Astrocyte (in vitro differentiated cells and primary cell): ENCODE data around the gene NSFL1C. TPM values are rescaled to one million over a fixed set of nuclear protein-coding genes. Genes with fewer than 3 reads are reported as not detected.

Experiments
- DNase-seq: peaks from one replicate; pipeline ENCODE4 v3.0.0-alpha.2; 2010; ENCODE audit warnings: low read depth
- FAIRE-seq: peaks from 2 replicates; lab custom pipeline; 2011; peaks lifted over from hg19 to GRCh38; lab: Jason Lieb, UNC
- H2AFZ ChIP-seq: 2 replicates; pipeline ENCODE4 v1.6.0; 2012; ENCODE audit warnings: low read depth, low read length, inconsistent platforms
- H3K27ac ChIP-seq: 2 replicates; pipeline ENCODE4 v1.5.1; 2011; ENCODE audit warnings: low read depth, low read length, inconsistent platforms
- H3K27me3 ChIP-seq: 2 replicates; pipeline ENCODE4 v1.6.0; 2011; ENCODE audit warnings: low read length, inconsistent platforms; ENCODE audit not compliant: insufficient read depth
- H3K36me3 ChIP-seq: 2 replicates; pipeline ENCODE4 v1.5.1; 2011; ENCODE audit warnings: low read length, inconsistent platforms; ENCODE audit not compliant: insufficient read depth
- H3K4me1 ChIP-seq: 2 replicates; pipeline ENCODE4 v1.5.1; 2011; ENCODE audit warnings: low read length, inconsistent platforms; ENCODE audit not compliant: insufficient read depth
- H3K4me2 ChIP-seq: 2 replicates; pipeline ENCODE4 v1.6.0; 2012; ENCODE audit warnings: low read length, inconsistent platforms
- H3K4me3 ChIP-seq: 2 replicates; pipeline ENCODE4 v1.5.1; 2011; ENCODE audit warnings: low read depth, mild to moderate bottlenecking, low read length, inconsistent platforms; ENCODE audit not compliant: insufficient read depth
- H3K79me2 ChIP-seq: 2 replicates; pipeline ENCODE4 v1.6.0; 2012; ENCODE audit warnings: mild to moderate bottlenecking, low read length, inconsistent platforms; ENCODE audit not compliant: insufficient read depth
- H3K9ac ChIP-seq: 2 replicates; pipeline ENCODE4 v1.6.0; 2012; ENCODE audit warnings: mild to moderate bottlenecking, low read length, inconsistent platforms
- H3K9me3 ChIP-seq: 2 replicates; pipeline ENCODE4 v1.5.1; 2012; ENCODE audit warnings: low read depth, mild to moderate bottlenecking, low read length, inconsistent platforms; ENCODE audit not compliant: insufficient read depth
- H4K20me1 ChIP-seq: 2 replicates; pipeline ENCODE4 v1.6.0; 2012; ENCODE audit warnings: low read length, inconsistent platforms; ENCODE audit not compliant: insufficient read depth
- H3K27ac Mint-ChIP-seq: one replicate; pipeline ENCODE4 v1.8.0; 2021; ENCODE audit warnings: mild to moderate bottlenecking, mixed read lengths; ENCODE audit not compliant: unreplicated experiment
- H3K27me3 Mint-ChIP-seq: one replicate; pipeline ENCODE4 v1.8.0; 2021; ENCODE audit warnings: low read depth, mixed read lengths; ENCODE audit not compliant: unreplicated experiment
- H3K36me3 Mint-ChIP-seq: one replicate; pipeline ENCODE4 v1.8.0; 2021; ENCODE audit warnings: low read depth, mixed read lengths; ENCODE audit not compliant: unreplicated experiment
- H3K4me1 Mint-ChIP-seq: one replicate; pipeline ENCODE4 v1.8.0; 2021; ENCODE audit warnings: low read depth, mixed read lengths; ENCODE audit not compliant: unreplicated experiment
- H3K4me3 Mint-ChIP-seq: one replicate; pipeline ENCODE4 v1.8.0; 2021; ENCODE audit warnings: mild to moderate bottlenecking, moderate library complexity, mixed read lengths; ENCODE audit not compliant: unreplicated experiment
- H3K9me3 Mint-ChIP-seq: one replicate; pipeline ENCODE4 v1.8.0; 2021; ENCODE audit warnings: mild to moderate bottlenecking, mixed read lengths; ENCODE audit not compliant: unreplicated experiment
- CTCF ChIP-seq: IDR thresholded peaks from 2 replicates; pipeline ENCODE4 v1.5.1; 2011; ENCODE audit warnings: low read depth, mild to moderate bottlenecking, inconsistent platforms, low read length, moderate library complexity; ENCODE audit not compliant: insufficient read depth
- EZH2 ChIP-seq: IDR thresholded peaks from 2 replicates; pipeline ENCODE4 v1.6.1; 2012; ENCODE audit warnings: mild to moderate bottlenecking, low read length, inconsistent platforms; ENCODE audit not compliant: insufficient read depth
- total RNA-seq: library from RNA; stranded (reverse); gene quantifications from 2 replicates; pipeline ENCODE4 v1.2.1, GENCODE V29; 2021

The NSFL1C gene
- total RNA-seq, 1 donor from 2014 or later = 96.0 TPM

GRCh38 chr20:1414982-1415381, 51.7 kb downstream of the NSFL1C start:
- H3K36me3 Mint-ChIP-seq = no peaks in the 10 kb centered on the region
- H3K27ac Mint-ChIP-seq = no peak overlapping the region
- FAIRE-seq (no peak), DNase-seq (no peak)
- Histone ChIP-seq H3K4me3 (no peak overlapping the region), H3K27me3 (no peaks in the 10 kb centered on the region), H3K4me1 (peaks cover 19% of the 10 kb centered on the region), H3K4me2 (no peak overlapping the region), H3K79me2 (no peaks in the 10 kb centered on the region), H3K36me3 (no peaks in the 10 kb centered on the region), H3K27ac (no peak overlapping the region), H2AFZ (no peak overlapping the region), H4K20me1 (no peaks in the 10 kb centered on the region), H3K9me3 (no peaks in the 10 kb centered on the region), H3K9ac (no peak overlapping the region)
- H3K9me3 Mint-ChIP-seq = peaks cover 10% of the 10 kb centered on the region
- no peaks in the 10 kb centered on the region for H3K27me3 Mint-ChIP-seq
- H3K4me3 Mint-ChIP-seq = no peak overlapping the region
- TF ChIP-seq EZH2 (no peak), CTCF (no peak)
- peaks cover 23% of the 10 kb centered on the region for H3K4me1 Mint-ChIP-seq

DNA sequence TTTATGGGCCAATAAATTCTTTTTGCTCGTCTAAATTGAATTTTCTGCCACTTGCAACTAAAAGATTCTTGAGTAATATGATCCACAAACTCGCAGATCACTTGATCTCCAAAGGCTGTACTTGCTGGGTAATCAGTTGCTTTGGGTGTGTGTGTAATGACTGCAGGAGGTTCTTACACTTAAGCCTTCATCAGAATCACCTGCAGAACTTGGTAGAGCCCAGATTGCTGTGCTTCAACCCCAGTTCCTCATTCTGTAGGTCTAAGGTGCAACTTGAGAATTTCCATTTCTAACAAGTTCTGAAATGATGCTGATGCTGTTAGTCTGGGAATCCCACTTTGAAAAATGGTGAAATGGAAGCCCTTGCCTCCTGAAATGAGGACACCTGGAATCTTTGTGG, 60.8 kb downstream of the NSFL1C start:
- peaks cover 15% of the 10 kb centered on the region for H3K9me3 Mint-ChIP-seq
- Histone ChIP-seq H3K27me3 (no peaks in the 10 kb centered on the region), H3K27ac (no peak overlapping the region), H4K20me1 (no peaks in the 10 kb centered on the region), H3K4me3 (no peak overlapping the region), H3K79me2 (no peaks in the 10 kb centered on the region), H3K9me3 (peaks cover 3% of the 10 kb centered on the region), H3K4me1 (no peaks in the 10 kb centered on the region), H2AFZ (no peak overlapping the region), H3K4me2 (no peak overlapping the region), H3K36me3 (no peaks in the 10 kb centered on the region), H3K9ac (no peak overlapping the region)
- peaks cover 1% of the 10 kb centered on the region for H3K4me1 Mint-ChIP-seq
- H3K4me3 Mint-ChIP-seq = no peak overlapping the region
- no peaks in the 10 kb centered on the region for H3K36me3 Mint-ChIP-seq
- peaks cover 11% of the 10 kb centered on the region for H3K27me3 Mint-ChIP-seq
- DNase-seq (no peak), FAIRE-seq (no peak)
- no peak for TF ChIP-seq EZH2
- TF ChIP-seq CTCF = no peak
- no peak overlapping the region for H3K27ac Mint-ChIP-seq

- FAIRE-seq = no peak
- peaks cover 18% of the 10 kb centered on the region for H3K4me1 Mint-ChIP-seq
- no peaks in the 10 kb centered on the region for H3K79me2 ChIP-seq
- H3K36me3 ChIP-seq = no peaks in the 10 kb centered on the region
- DNase-seq = no peak
- TF ChIP-seq EZH2 (no peak), CTCF (no peak)
- peaks cover 8% of the 10 kb centered on the region for H3K27me3 Mint-ChIP-seq
- H3K27ac ChIP-seq = no peak overlapping the region
- H2AFZ ChIP-seq = no peak overlapping the region
- no peak overlapping the region for H3K4me2 ChIP-seq
- peaks cover 3% of the 10 kb centered on the region for H3K9me3 ChIP-seq
- H3K4me1 ChIP-seq = peaks cover 11% of the 10 kb centered on the region
- H3K9ac ChIP-seq = no peak overlapping the region
- peaks cover 13% of the 10 kb centered on the region for H3K9me3 Mint-ChIP-seq
- H3K4me3 ChIP-seq = no peak overlapping the region
- H3K36me3 Mint-ChIP-seq = no peaks in the 10 kb centered on the region
- H3K27ac Mint-ChIP-seq = no peak overlapping the region
- no peaks in the 10 kb centered on the region for H3K27me3 ChIP-seq
- H4K20me1 ChIP-seq = no peaks in the 10 kb centered on the region
- H3K4me3 Mint-ChIP-seq = no peak overlapping the region
These were observed 63.0 kb downstream of the NSFL1C start for GRCh38 chr20:1403624-1404023.
